ENCODE measurements around the gene SUCO. TPM values are rescaled to one million over a fixed set of nuclear protein-coding genes. Genes with fewer than 3 reads are reported as not detected.

The SUCO gene
- total RNA-seq, 1 experiment from 2014 or later, result 22.6 TPM

GRCh38 chr1:172496678-172497077 is 36.3 kb upstream of the SUCO start:
- POLR2A ChIA-PET, result interaction anchor here (1.1 kb wide), 1 partner anchor 36 kb away, joined by 4 read pairs; the partner anchor contains the start of gene SUCO
- H2AFZ ChIP-seq (ENCODE audit: low read depth, low read length, poor library complexity, severe bottlenecking), result no peak overlapping the region

More at GRCh38 chr1:172496678-172497077, 36.3 kb upstream of the SUCO start:
- intact Hi-C loops (cut with micrococcal nuclease), result no loop called here
- no peaks in the 10 kb centered on the region for H3K9me3 ChIP-seq (ENCODE audit: control insufficient read depth in 1 of 2, insufficient read depth in 1 of 2, low read depth in 1 of 2, low read length in 2 of 2)
- peaks cover 13 to 20% of the 10 kb centered on the region in 2 experiments; a peak in 3 of 4 replicates for H3K4me1 ChIP-seq (ENCODE audit: control insufficient read depth in 1 of 2, insufficient read depth in 2 of 2, low read length in 2 of 2)
- RAD21 ChIA-PET (ENCODE audit: low non-redundant PET in 1 of 2, low total read pairs in 2 of 2, uncharacterized antibody in 2 of 2, unreplicated experiment in 2 of 2), result no interaction called here
- no peak for DNase-seq (ENCODE audit: low read depth, low spot score)
- peak overlapping the region; percentile 30; the same call in 1 of the 2 replicates for H3K4me2 ChIP-seq (ENCODE audit: low read length)
- H4K20me1 ChIP-seq (ENCODE audit: insufficient read depth), result no peaks in the 10 kb centered on the region
- no peak overlapping the region for H3K4me3 ChIP-seq (replicated peaks in 1 of 2; ENCODE audit: low read depth in 1 of 2, low read length in 2 of 2)
- no peak for TF ChIP-seq SP1 (IDR thresholded peaks at IDR 0.05; ENCODE audit: low read depth)
- no peak for TF ChIP-seq CBX3 (IDR thresholded peaks at IDR 0.05; ENCODE audit: low read depth)
- no peak for TF ChIP-seq EZH2phosphoT487 (IDR thresholded peaks at IDR 0.05; ENCODE audit: borderline replicate concordance)
- TF ChIP-seq EGR1 (IDR thresholded peaks at IDR 0.05; ENCODE audit: low read depth), result no peak
- TF ChIP-seq ZNF274 (IDR thresholded peaks at IDR 0.05; ENCODE audit: low read depth, low read length), result no peak
- TF ChIP-seq ZBTB33 (IDR thresholded peaks at IDR 0.05; ENCODE audit: extremely low read depth, insufficient replicate concordance, low read length), result no peak
- no peak for TF ChIP-seq MAX (IDR thresholded peaks at IDR 0.05)
- TF ChIP-seq YY1 (IDR thresholded peaks at IDR 0.05; ENCODE audit: extremely low read depth, insufficient replicate concordance, low read depth, low read length), result no peak
- TF ChIP-seq JUND (IDR thresholded peaks at IDR 0.05), result no peak
- TF ChIP-seq ATF3 (IDR thresholded peaks at IDR 0.05), result no peak
- no peak for TF ChIP-seq ZFX (IDR thresholded peaks at IDR 0.05)
- ATAC-seq, result no peak
- no peaks in the 10 kb centered on the region for H3K79me2 ChIP-seq (ENCODE audit: insufficient read depth, low read length)
- H3K27ac ChIP-seq (ENCODE audit: low read depth, low read length), result no peak overlapping the region
- H3K36me3 ChIP-seq (ENCODE audit: control insufficient read depth in 1 of 2, insufficient read depth in 2 of 2, low read length in 2 of 2), result no peaks in the 10 kb centered on the region
- no peaks in the 10 kb centered on the region for H3K9me2 ChIP-seq (ENCODE audit: insufficient read depth)
- H3K27me3 ChIP-seq (ENCODE audit: insufficient read depth, low read length), result no peaks in the 10 kb centered on the region
- CTCF ChIA-PET, result no interaction called here
- H3K9ac ChIP-seq (ENCODE audit: low read length), result no peak overlapping the region
- no TSS peak for BruUV-seq (replicated peaks)

Data from HCT116 (cell line).